Measurements from ENCODE around the gene OPN1MW3.

- no peak for TF ChIP-seq CTCF (conservative IDR thresholded peaks at IDR 0.05 in 1 of 2, IDR thresholded peaks at IDR 0.05 in 1 of 2; ENCODE audit: extremely low read depth in 1 of 2, insufficient read depth in 1 of 2, low read depth in 1 of 2, low read length in 2 of 2)
- no peak for TF ChIP-seq EZH2 (IDR thresholded peaks at IDR 0.05; ENCODE audit: borderline replicate concordance, low read length)
These were observed 54.7 kb downstream of the OPN1MW3 start for GRCh38 chrX:154312116-154312515.
